HG03196 (cell line): ENCODE measurements around the gene CACNA2D3.

Source experiments
- ATAC-seq: cut with Tn5 transposase; IDR thresholded peaks from one replicate; pipeline ENCODE4 v1.9.1; 2021; ENCODE audit not compliant: unreplicated experiment

Gene CACNA2D3

DNA sequence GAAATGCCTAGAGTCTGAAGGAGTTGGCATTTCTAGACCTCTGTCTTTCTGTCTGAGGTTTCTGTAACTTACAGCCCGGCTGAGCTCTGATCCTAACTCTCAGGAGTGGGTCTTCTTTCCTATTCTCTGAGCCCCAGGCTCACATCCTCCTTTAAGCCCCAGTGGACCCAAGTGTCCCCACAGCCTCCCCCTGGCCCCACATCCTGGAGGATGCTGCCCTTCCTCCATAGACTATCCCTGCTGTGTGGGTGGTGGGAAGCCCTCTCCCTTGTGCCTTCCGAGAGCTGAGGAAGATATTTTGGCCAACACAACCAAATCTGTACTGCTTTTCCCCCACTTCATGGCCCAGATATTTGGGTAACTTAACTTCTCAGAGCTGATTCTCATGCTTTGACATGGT is 654.2 kb downstream of the CACNA2D3 start:
- ATAC-seq, result no peak

DNA sequence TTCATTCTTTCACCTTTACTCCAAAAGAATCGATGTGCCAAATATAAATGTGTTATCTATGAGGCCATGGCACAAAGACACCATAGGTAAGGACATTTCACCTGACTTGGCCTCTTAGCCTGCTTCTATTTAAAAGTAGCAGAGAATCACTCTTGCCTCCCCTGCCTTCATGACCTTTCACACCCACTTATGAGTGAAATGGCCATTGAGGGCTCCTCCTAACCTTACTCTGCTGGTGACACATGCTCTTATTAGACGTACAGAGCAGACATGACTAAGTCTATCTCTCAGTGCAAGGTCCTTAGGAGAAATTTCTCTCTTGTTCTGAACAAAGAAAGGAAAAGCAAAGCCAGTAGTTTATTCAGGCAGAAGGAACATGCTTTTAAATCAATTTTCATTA is 654.8 kb downstream of the CACNA2D3 start:
- no peak for ATAC-seq

DNA sequence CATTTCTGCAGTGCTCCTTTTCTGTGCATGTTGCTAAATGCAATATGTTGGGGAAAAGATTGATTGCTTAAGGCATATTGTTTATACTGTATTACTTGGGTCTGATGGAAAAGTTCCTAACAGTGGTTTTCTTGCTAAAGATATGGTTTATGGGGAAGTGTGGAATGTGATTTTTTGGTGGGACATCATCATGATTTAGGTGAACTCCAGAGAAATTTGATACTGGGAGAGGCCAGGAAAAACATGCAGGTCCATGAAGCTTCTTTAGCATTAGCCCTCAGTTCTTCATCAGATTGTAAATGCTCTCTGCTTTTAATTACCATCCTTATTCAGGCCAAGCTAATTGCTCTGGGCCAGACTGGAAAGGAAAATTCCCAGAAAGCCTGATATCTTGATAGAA is 658.0 kb downstream of the CACNA2D3 start:
- ATAC-seq, result no peak

DNA sequence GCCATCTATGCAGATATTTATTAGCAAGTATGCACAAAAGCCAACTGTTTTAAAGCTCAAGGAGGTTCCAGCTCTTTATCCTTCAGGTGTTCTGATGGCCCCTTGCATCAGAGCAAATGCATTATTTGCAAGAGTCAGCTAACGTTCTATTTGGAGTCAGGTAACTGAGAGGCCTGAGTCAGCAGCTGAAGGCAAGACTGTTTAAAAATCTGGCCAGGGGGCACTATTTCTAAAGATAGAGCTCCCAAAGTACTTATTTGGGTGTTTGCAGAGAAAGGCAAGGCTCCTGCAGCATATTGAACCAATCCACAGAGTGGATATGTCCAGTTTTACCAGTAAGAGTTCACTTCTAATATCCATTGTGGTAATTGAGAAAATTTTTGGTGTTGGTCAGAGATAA is 659.4 kb downstream of the CACNA2D3 start:
- no peak for ATAC-seq

DNA sequence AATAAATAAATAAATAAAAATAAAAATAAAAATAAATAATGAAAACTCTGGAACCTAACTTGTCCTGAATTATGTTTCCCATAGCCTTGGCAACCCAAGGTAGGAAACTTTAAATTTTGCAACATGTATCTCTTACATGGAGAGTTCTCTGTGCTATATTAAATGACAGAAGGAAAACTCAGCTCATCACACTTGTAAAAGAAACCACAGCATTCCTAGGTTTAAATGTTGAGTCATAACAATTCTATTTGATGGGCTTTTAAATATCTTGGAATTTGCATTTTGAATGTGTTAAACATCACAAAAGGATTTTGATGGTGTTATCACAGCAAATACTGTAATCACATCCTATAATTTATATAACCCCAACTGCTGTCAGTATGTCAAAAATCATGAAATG is 661.3 kb downstream of the CACNA2D3 start:
- no peak for ATAC-seq

DNA sequence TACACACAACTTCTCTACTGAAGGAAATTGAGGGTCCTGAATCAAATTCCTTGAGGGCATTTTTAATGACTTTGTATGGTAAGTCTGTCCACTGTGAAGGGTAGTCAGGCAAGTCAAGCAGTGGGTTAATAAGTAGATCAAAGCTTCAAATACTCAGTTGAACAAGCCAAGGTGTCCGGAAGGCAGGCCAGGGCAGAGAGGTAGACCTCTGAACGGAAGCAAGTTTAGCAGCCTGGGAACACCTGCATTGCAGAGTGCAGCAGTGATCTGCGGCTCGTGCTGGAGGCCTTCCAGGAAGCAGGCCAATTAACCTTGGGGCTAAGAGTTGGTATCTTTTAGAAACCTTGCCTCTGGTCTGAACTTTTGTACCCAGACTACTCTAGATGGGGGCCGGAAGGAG is 661.7 kb downstream of the CACNA2D3 start:
- ATAC-seq, result no peak

DNA sequence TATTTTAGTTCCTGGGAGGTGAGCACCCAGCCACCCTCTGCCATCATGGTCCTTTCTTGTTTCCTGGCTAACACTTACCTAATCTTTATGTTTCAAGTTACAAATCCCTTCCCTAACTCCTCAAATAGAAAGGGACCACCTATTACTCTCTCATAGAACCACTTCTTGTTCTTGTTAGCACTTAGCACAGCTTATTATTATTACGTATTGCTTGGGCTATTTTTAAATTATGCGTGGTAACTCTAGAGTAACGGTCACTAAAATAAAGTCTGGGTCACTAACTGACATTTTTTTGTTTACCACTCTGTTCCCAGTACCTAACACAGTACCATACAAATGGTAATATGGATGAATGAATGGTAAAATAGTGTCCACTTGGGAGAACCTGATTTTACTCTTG is 663.6 kb downstream of the CACNA2D3 start:
- no peak for ATAC-seq

DNA sequence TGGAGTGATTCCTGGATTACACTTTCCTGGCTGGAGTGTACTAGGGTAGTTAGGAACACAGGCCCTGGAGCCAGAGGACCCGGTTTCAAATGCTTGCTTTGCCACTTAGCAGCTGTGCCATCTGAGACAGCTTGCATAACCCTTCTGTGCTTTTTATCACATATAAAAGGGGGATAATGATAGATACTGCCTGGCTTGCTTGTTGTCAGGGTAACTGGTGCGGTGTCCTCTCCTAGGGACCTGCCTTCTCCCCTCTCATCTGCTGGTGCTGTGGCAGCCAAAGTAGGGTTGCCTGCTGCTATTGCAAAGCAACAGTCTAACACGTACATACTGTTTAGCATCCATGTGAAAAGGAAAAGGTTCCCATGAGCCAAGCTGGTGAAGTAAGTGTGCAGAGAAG is 667.7 kb downstream of the CACNA2D3 start:
- no peak for ATAC-seq

DNA sequence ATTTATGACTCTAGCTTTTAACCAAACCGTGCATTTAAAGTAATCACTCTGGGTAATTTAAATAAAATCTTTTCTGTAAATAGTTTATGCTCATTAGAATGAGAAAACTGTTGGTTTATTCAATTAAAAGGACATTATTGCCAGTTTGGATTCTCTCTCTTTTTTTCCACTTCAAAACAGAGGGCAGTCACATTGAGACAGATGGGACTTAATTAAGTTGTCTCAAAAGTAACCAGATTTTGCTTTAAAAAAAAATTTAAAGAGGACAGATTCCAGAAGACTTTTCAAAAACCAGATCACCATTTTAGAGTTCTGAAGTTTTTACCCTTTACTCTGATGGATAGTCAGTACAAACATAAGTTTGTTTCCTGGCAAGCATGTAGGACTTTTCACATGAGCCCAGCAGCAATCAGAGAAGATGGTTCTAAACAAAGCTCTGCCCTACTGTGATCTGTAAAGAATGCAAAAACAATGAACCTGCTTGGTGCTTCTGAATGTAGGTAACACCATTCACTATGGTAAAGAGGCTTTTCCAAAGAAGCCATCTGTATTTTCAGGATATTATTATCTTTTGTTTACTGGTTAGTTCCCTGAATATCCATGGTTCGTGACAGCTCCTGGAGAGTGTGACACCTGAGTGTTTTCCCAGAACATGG is 669.3 kb downstream of the CACNA2D3 start:
- ATAC-seq, result no peak

DNA sequence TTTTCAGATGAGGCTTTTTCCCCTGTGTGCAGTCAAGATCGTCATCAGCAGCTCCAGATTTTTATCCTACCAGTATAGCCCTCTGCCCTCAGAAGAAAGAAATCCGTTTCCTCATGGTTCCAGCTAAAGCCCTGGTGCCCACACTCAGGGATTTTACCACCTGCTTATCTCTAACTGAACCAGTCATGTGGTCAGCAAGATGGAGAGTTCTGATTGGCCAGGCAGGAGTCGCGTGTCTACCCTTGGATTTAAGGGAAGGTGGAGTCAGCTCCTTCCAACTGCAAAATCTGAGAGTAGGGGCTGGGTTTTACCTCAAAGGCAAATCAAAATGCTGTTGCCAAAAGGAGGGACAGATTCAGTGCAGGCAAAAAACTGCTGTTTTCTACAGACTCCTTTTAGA is 670.2 kb downstream of the CACNA2D3 start:
- ATAC-seq, result no peak

DNA sequence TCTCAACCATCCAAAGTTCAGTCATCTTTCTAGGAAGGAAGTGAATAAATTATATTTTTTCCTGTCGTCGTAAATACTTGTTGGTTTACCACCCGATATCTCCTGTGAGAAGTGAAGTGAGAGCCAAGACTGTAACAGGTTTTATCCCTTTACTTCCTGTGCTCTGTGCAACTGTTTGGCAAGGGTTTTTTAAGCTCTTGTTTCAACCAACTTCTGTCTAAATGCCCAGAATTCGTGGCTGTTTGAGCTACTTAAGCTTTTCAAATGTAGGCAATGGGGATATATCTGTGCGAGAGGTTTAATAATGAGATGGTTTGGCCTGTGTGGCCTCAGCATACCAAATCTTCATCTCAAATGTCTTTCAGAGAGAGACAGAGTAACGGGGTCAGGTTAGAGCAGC is 670.8 kb downstream of the CACNA2D3 start:
- ATAC-seq, result no peak

DNA sequence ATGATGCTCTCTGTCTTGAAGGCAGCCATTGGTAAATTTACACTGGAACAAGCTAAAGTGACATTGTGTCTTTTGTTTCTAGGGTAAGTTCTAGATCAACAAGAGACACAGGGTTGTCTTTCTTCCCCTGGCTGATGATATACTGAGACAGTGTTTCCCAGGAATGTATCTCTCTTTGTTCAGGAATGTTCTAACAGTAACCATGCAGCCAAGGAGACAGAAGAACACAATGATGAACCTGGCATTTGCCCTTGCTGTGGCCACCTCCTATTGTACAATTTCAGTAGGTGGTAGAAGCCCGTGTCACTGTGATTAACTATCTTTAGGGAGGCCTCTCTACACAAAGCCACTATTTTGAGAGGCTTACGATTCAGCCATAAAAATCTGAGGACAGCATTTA is 674.8 kb downstream of the CACNA2D3 start:
- no peak for ATAC-seq

DNA sequence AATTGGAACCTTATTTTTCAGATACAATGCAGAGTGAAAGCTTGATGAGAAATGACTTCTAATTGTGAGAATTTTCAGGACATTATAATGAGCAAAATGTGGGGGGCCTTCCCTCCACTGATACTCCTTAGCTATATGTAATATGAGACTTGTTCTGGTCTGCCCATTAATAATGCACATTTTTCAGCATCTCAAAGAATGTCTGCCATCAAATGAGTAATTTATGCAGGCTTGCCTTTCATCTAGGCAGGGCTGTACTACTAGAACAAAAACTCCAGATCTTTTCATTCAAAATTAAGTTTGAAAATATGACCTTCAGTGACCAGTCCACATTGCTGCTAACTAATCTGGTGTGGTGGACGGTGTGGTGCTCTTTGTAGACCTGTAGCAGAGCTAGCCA is 678.1 kb downstream of the CACNA2D3 start:
- ATAC-seq, result no peak

DNA sequence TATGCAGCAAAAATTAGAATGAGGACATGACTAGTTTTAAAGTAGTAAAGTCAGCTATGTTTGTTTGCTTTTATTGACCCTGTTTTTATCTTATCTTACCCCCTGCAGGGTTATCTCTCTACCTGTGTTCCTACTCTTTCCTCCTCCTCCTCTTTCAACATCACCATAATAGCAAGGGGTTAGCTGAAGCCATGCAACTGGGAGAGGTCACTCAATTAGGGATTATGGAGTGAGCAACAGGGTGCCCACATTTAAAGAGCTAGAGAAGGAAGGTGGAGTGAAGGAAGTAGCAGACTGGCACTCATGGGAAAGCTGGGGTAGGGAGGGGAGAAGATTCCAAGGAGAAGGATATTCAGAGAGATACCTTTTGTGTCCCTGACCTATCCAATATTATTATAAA is 679.6 kb downstream of the CACNA2D3 start:
- ATAC-seq, result no peak

DNA sequence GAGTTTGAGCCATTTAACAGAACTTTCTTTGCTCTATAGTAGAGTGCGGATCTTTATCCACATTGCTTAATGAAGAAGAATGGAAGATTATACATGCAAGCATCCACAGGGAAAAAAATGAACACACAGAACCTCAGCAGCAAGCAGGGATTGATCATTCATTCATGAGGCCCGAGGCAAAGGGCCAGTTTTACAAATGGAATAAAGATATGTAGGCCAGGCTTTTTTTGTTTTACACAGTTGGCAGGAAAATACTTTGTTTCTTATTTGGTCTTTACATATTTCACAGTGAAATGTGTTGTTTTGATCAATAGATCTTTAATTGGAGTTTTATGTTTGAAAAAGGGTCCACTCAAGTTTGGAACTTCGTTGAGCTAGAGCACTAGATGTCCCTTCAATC is 688.0 kb downstream of the CACNA2D3 start:
- no peak for ATAC-seq

DNA sequence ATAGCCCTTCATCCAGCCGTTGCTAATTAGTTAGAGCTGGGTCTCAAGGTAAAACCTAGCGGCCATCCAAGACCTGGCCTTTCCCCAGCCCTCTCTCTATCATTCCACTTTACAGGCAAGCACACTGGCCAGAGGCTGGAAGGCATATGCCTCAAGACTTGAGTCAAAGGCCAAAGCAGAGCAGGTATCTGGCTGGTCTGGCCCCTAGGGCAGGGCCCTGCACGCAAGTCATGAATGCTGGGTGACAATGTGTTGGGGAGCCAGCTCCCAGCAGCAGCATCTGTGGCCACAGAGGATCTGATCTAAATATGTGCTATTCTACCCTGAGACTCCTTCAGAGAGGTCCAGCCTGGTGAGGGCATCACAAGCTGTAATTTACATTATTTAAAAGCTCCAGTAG is 691.9 kb downstream of the CACNA2D3 start:
- ATAC-seq, result no peak

DNA sequence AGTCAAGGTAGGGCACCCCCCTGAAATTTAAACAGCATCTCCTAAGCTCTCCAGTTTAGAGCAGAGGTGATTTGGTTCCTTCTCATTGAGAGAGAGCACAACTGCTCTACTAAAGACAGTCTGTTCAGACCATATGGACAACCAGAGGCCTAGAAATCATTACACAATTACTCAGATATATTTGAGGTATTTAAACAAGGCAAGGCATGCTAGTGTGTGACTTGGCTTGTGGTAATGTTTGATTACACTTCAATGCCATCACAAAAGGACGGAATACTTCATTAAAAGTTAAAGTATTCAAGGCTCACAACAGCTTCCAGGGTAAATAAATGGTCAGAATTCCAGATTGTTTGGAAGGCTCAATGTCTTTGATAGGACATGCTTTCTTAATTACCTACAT is 695.3 kb downstream of the CACNA2D3 start:
- ATAC-seq, result no peak

DNA sequence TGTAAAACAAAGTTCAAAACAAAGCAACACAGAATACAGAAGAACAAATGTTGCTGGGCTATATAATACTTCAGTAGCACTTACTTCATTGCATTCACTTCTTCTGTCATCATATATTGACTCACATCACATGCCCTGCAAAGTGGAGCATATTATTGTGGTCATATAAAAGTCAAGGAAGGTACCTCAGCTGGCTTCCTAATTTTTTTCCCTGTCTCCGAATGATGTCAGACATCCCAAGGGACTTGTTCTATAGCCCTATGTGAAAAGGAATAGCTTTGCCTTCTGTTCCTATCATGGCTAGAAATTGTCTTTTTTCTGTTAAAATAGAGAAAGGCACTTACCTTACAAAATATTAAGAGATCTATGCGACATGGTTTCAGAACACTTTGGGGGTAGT is 696.1 kb downstream of the CACNA2D3 start:
- no peak for ATAC-seq

DNA sequence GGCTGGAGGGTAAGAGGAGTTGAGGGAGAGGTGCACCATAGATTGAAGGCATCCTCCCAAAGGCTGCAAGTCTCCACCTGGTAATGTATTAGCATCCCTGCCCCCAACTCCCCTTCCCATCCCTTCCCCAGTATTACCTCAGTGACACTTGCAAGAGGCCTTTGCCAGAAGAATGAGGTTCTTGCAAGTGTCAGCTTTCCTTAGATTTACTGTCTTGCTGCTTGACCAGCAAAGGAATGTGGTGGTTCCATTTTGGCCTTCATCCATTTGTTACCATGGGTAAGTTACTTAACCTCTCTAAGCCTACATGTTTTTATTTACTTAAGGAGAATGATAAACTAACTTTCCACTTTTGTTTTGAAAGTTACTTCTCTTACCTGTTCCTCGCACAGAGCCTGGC is 696.6 kb downstream of the CACNA2D3 start:
- no peak for ATAC-seq

DNA sequence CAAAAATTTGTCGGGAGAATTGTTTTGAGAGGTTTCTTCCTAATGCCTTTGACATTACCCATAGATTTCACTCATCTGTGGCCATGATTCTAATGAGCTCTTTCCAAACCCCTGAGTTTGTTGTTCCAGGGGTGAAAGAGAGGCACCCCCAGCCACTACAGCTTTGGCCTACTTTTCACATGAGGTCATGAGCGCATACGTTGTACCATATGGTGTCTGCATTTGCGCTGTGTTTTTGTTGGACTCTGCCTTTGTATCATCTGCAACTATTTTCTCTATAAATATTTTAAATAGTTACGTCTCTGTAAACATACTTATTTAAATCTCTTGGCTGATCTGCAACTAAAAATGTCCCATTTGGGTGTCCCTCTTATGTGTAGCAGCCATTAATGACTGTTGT is 697.6 kb downstream of the CACNA2D3 start:
- no peak for ATAC-seq

DNA sequence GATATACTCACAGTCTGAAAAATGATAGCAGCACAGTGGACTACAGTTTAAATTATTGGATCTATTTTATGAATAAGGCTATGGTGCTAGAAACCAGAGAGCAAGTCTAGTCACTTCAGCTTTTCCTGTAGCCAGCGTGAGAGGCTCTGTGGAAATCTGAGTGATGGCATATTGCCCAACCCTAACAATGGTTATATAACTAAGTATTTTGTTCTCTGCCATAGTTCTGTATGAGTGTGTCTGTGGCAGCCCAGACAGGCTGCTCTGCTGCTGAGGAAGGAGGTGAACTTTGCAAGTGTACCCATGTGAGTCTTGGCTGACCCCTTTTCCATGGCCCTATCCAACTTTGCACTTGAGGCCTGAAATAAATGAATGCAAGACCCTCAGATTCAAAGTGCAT is 699.9 kb downstream of the CACNA2D3 start:
- ATAC-seq, result no peak

DNA sequence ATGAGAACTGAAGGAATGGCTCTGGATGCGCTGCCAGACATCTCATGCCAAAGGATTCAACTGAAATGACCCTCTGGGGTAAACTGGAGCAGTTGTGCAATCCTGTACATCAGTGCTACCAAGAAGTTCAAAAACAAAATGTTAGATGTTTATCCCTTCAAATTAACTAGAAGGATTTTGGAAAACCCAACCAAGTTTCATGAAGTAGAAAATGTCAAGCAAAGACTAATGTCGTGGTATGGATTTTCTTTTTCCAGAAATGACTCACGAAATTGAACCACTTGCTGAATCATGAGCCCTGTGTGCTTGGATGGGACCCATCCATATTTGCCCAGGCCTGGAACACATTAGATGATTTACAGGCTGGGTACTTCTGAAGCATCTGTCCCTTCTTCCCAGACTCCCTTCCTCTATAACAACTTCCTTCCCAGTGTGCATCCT is 703.9 kb downstream of the CACNA2D3 start:
- no peak for ATAC-seq

DNA sequence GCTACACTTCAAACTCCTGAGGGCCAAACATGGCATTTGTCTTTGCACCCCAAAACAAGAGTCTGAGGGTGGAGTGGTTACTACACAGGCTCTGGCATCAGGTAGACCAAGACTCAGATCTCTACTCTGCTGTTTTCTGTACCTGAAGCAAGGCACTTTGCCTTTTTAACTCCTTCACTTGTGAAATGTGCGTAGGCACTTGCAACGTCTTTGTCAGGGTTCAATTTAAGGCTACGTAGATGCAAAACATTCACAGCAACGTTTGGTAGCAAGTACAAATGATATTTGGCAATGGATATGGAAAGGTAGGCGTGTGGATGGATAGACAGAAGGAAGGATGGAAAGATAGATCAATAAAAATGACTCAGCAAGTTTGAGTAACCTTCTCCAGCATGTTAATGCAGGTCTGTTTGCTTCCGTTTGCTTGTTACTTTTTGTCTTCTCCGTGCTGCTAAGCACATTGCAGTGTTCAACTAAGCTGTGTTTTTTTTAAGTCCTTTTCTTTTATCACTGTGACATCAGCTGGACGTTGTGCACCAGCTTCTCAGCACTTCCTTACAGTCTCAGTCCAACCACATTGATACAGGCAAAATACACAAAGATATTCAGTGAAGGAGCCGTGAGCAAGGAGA is 704.8 kb downstream of the CACNA2D3 start:
- ATAC-seq, result no peak
